Kidney epithelial cell (primary cell): ENCODE results near the gene HES5. TPM values are rescaled to one million over a fixed set of nuclear protein-coding genes. Genes with fewer than 3 reads are reported as not detected.

Source experiments
- DNase-seq: peaks from one replicate; pipeline ENCODE4 v3.0.0-alpha.2; 2010; ENCODE audit warnings: low read depth
- H3K27me3 ChIP-seq: 2 replicates; pipeline ENCODE4 v1.6.0; 2011; ENCODE audit warnings: low read length; ENCODE audit not compliant: control insufficient read depth, insufficient read depth
- H3K36me3 ChIP-seq: 2 replicates; pipeline ENCODE4 v1.5.1; 2011; ENCODE audit warnings: low read length; ENCODE audit not compliant: control insufficient read depth, insufficient read depth
- H3K4me3 ChIP-seq: 2 replicates; pipeline ENCODE4 v1.5.1; 2011; ENCODE audit warnings: low read depth, mild to moderate bottlenecking, control low read depth, low read length
- CTCF ChIP-seq: IDR thresholded peaks from 2 replicates; pipeline ENCODE4 v1.5.1; 2011; ENCODE audit warnings: mild to moderate bottlenecking, moderate library complexity, low read length, control low read depth, inconsistent platforms; ENCODE audit not compliant: insufficient read depth, poor library complexity, severe bottlenecking
- total RNA-seq: library from RNA; depleted of rRNA; stranded (reverse); fragments of >200 nt; gene quantifications from 2 replicates; pipeline ENCODE4 v1.2.3, GENCODE V29; 2015

The HES5 gene
- total RNA-seq, 1 donor from 2014 or later: 0.71 TPM

- no peak for TF ChIP-seq CTCF
- Histone ChIP-seq H3K4me3 (no peak overlapping the region), H3K27me3 (peaks cover 10% of the 10 kb centered on the region), H3K36me3 (no peaks in the 10 kb centered on the region)
- DNase-seq: no peak
Measured at GRCh38 chr1:2481885-2482284, 48.2 kb downstream of the HES5 start.

GRCh38 chr1:2480986-2481364 lies 49.1 kb downstream of the HES5 start:
- Histone ChIP-seq H3K36me3 (no peaks in the 10 kb centered on the region), H3K27me3 (peaks cover 10% of the 10 kb centered on the region), H3K4me3 (no peak overlapping the region)
- TF ChIP-seq CTCF: no peak
- DNase-seq: peak; percentile 37

GRCh38 chr1:2480236-2480985 lies 49.7 kb downstream of the HES5 start:
- Histone ChIP-seq H3K36me3 (no peaks in the 10 kb centered on the region), H3K4me3 (no peak overlapping the region), H3K27me3 (peaks cover 12% of the 10 kb centered on the region)
- no peak for TF ChIP-seq CTCF
- no peak for DNase-seq

GRCh38 chr1:2479618-2480017 lies 50.4 kb downstream of the HES5 start:
- no peak for TF ChIP-seq CTCF
- no peak for DNase-seq
- peaks cover 10% of the 10 kb centered on the region for H3K27me3 ChIP-seq
- no peaks in the 10 kb centered on the region for H3K36me3 ChIP-seq
- H3K4me3 ChIP-seq: no peak overlapping the region

- H3K4me3 ChIP-seq: no peak overlapping the region
- H3K36me3 ChIP-seq: no peaks in the 10 kb centered on the region
- peaks cover 10% of the 10 kb centered on the region for H3K27me3 ChIP-seq
- no peak for DNase-seq
- TF ChIP-seq CTCF: no peak
Measured at GRCh38 chr1:2479186-2479585, 50.9 kb downstream of the HES5 start.

Other genes starting within 250 kb of the HES5 start
- gene MORN1, start 138.7 kb downstream of the HES5 start, total RNA-seq: 7.7 and 8.4 TPM in 2 replicates
- gene RER1, start 138.4 kb downstream of the HES5 start, total RNA-seq: 79.1 and 92.8 TPM in 2 replicates
- gene PEX10, start 117.7 kb downstream of the HES5 start, total RNA-seq: 48.1 and 50.4 TPM in 2 replicates
- 0.07 and 0.92 TPM in 2 replicates for gene PLCH2, start 54.0 kb downstream of the HES5 start, total RNA-seq
- 25.5 and 28.9 TPM in 2 replicates for gene PANK4, start 3.7 kb downstream of the HES5 start, total RNA-seq
- 14.7 and 16.8 TPM in 2 replicates for gene TNFRSF14, start 26.1 kb upstream of the HES5 start, total RNA-seq
- 42.0 and 46.6 TPM in 2 replicates for gene PRXL2B, start 56.5 kb upstream of the HES5 start, total RNA-seq
- gene MMEL1, start 102.8 kb upstream of the HES5 start, total RNA-seq: 1.9 TPM in 1 of 2 replicates, not detected in the other